ENCODE measurements around the gene PRMT1. TPM values are rescaled to one million over a fixed set of nuclear protein-coding genes. Genes with fewer than 3 reads are reported as not detected.
A peak's percentile ranks its signal among the peaks of the same experiment; 100 is the strongest.

PRMT1 gene
- total and polyA plus RNA-seq, 2 donors = 121 to 215 TPM

DNA sequence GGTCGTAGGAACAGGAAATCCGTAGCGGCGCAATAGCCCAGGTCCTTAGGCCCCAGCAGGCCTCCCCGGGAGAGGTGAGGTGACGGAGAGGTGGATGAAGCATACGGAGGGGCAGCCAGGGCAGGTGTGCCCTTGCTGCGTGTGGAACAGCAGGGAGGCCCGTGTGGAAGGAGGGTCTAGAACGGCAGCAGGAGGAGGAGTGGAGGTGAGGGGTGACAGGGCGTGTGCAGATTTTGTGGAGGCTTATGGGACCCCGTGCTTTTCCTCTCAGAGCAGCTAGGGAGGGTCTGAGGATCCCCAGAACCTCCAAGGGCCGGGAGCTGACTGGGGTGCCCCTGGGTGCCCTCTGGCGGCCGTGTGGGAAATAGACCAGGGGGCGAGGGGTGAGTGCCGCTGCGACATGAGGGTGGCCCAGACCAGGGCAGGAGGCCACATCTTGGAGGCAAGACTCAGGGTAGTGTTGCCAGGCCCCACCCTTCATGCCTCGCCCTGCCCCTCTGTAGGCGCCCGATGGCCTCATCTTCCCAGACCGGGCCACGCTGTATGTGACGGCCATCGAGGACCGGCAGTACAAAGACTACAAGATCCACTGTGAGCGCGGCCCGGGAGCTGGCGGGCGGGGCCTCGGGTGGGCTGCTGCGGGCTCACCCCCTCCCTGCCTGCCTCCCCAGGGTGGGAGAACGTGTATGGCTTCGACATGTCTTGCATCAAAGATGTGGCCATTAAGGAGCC, 7.3 kb downstream of the PRMT1 start:
- H3K27ac ChIP-seq (ENCODE audit: low read depth) = no peak overlapping the region
- peaks cover 3% of the 10 kb centered on the region for H3K36me3 ChIP-seq (ENCODE audit: insufficient read depth)
- WGBS = 81% methylated on average over 35 of the region's 35 CpGs
- H3K4me3 ChIP-seq (ENCODE audit: low read depth, low read length) = no peak overlapping the region
- no peaks in the 10 kb centered on the region for H3K4me1 ChIP-seq (ENCODE audit: insufficient read depth)
- no peak for DNase-seq (ENCODE audit: extremely low spot score)

- Histone ChIP-seq H3K4me1 (ENCODE audit: insufficient read depth) (no peaks in the 10 kb centered on the region), H3K4me3 (ENCODE audit: low read depth, low read length) (no peak overlapping the region), H3K36me3 (ENCODE audit: insufficient read depth) (peaks cover 3% of the 10 kb centered on the region), H3K27ac (ENCODE audit: low read depth) (no peak overlapping the region)
- DNase-seq (ENCODE audit: extremely low spot score) = no peak
- 81% methylated on average over 13 of the region's 13 CpGs for WGBS
Measured at GRCh38 chr19:49684983-49685553, 8.0 kb downstream of the PRMT1 start.

DNA sequence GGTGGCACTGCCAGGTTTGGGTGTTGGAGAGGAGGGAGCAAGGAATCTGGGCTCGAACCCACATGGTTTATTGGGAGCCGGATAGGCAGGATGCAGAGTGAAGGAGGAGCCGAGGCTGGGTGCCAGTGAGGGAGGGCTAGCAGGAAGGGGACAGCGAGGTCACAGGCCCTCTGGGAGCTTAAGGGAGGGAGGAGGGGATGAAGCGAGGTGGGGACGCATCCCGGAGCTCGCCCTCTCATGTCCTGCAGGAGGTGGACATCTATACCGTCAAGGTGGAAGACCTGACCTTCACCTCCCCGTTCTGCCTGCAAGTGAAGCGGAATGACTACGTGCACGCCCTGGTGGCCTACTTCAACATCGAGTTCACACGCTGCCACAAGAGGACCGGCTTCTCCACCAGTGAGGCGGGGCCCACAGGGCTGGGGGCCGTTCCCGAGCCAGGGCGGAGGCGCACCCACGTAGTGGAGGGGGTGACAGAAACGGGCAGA, 8.8 kb downstream of the PRMT1 start:
- H3K4me3 ChIP-seq (ENCODE audit: low read depth, low read length) = no peak overlapping the region

DNA sequence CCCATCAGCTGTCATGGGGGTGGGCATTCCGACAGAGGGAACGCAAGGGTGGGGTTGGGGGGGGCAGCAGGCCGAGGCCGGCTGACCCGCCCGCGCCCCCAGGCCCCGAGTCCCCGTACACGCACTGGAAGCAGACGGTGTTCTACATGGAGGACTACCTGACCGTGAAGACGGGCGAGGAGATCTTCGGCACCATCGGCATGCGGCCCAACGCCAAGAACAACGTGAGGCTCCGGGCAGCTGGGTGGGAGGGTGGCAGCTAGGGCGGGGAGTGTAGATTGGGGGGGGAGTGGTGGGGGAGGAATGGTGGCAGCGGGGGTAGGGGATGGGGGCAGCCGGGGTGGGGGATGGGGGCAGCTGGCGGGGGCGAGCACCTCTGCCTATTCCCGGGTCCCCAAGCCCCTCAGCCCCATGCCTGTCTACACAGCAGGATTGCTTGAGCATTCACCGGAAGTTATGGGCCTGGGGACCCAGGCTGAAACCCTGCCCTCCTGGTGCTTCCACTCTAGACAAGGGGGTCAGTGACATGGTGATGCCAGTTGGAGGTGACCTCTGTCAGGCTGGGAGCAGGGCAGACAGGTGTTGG, 9.5 kb downstream of the PRMT1 start:
- WGBS = 87% methylated on average over 27 of the region's 27 CpGs
- no peaks in the 10 kb centered on the region for H3K4me1 ChIP-seq (ENCODE audit: insufficient read depth)
- no peak overlapping the region for H3K27ac ChIP-seq (ENCODE audit: low read depth)
- no peak for DNase-seq (ENCODE audit: extremely low spot score)
- peaks cover 3% of the 10 kb centered on the region for H3K36me3 ChIP-seq (ENCODE audit: insufficient read depth)
- H3K4me3 ChIP-seq (ENCODE audit: low read depth, low read length) = no peak overlapping the region

More for the DNA sequence above, 8.8 kb downstream of the PRMT1 start:
- no peaks in the 10 kb centered on the region for H3K4me1 ChIP-seq (ENCODE audit: insufficient read depth)
- H3K36me3 ChIP-seq (ENCODE audit: insufficient read depth) = peaks cover 3% of the 10 kb centered on the region
- no peak for DNase-seq (ENCODE audit: extremely low spot score)
- no peak overlapping the region for H3K27ac ChIP-seq (ENCODE audit: low read depth)
- WGBS = 69% methylated on average over 23 of the region's 23 CpGs

- no peaks in the 10 kb centered on the region for H3K4me1 ChIP-seq (ENCODE audit: insufficient read depth)
- DNase-seq (ENCODE audit: extremely low spot score) = no peak
- H3K4me3 ChIP-seq (ENCODE audit: low read depth, low read length) = no peak overlapping the region
- H3K36me3 ChIP-seq (ENCODE audit: insufficient read depth) = peaks cover 3% of the 10 kb centered on the region
- no peak overlapping the region for H3K27ac ChIP-seq (ENCODE audit: low read depth)
- 67% methylated on average over 12 of the region's 12 CpGs for WGBS
Measured at GRCh38 chr19:49687150-49687549, 10.1 kb downstream of the PRMT1 start.

DNA sequence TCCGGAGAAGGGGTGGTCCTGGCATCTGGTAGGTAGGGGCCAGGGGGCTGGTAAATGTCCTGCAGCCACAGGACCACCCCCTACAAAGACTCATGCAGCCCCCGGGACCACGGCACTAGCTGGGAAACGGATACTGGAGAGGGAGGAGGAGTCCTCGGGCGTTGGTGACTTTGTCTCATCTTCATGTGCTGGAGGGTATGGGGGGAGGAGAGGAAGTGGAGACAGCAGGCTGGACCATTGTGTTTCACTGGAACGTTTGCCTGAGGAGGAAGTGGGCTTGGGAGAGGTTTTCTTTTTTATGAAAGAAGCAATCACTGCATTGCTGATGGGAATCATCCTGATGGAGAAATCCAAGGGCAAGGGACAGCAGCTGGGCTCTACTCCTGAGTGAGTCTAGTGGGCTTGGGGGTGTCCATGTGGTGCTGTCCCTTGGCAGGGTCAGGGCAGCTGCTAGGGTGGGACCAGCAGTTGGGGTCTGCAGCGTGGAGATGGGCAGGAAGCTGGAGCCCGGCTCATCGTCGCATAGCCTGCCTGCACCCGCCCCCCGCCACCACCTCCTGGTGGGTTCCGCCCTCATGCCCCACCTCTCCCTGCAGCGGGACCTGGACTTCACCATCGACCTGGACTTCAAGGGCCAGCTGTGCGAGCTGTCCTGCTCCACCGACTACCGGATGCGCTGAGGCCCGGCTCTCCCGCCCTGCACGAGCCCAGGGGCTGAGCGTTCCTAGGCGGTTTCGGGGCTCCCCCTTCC, 10.7 kb downstream of the PRMT1 start:
- no peak overlapping the region for H3K27ac ChIP-seq (ENCODE audit: low read depth)
- peaks cover 3% of the 10 kb centered on the region for H3K36me3 ChIP-seq (ENCODE audit: insufficient read depth)
- 71% methylated on average over 26 of the region's 26 CpGs for WGBS
- no peak for DNase-seq (ENCODE audit: extremely low spot score)
- H3K4me1 ChIP-seq (ENCODE audit: insufficient read depth) = no peaks in the 10 kb centered on the region
- no peak overlapping the region for H3K4me3 ChIP-seq (ENCODE audit: low read depth, low read length)

DNA sequence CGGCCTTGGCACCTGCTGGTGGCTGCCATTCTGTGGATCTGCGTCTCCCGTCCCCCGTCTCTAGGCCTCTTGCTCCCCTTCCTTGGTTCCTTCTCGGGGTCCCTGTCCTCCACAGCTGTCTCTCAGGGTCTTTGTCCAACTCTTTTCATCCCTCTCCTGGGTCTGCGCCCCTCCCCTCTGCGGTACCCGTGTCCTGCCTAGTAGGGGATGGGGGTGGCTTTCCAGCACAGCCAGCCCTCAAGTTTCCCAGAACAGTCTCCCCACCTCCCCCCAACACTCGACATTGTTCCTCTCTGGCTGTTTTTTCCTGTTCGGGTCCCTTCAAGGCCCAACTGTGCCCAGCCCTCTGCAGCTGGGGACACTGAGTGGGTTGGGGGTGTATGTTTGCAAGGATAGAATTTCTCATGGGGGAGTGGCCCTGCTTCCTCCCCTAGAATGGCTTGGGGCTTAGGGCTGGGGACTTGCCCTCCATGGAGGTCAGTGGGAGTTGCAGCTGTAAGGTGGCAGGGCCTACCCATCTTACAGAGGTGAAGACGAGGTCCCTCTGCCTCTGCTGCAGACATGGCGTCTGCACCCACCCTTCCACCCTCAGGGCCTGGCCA, 11.6 kb downstream of the PRMT1 start:
- no peak overlapping the region for H3K27ac ChIP-seq (ENCODE audit: low read depth)
- H3K4me3 ChIP-seq (ENCODE audit: low read depth, low read length) = no peak overlapping the region
- peaks cover 3% of the 10 kb centered on the region for H3K36me3 ChIP-seq (ENCODE audit: insufficient read depth)
- no peaks in the 10 kb centered on the region for H3K4me1 ChIP-seq (ENCODE audit: insufficient read depth)
- 72% methylated on average over 12 of the region's 12 CpGs for WGBS
- no peak for DNase-seq (ENCODE audit: extremely low spot score)

DNA sequence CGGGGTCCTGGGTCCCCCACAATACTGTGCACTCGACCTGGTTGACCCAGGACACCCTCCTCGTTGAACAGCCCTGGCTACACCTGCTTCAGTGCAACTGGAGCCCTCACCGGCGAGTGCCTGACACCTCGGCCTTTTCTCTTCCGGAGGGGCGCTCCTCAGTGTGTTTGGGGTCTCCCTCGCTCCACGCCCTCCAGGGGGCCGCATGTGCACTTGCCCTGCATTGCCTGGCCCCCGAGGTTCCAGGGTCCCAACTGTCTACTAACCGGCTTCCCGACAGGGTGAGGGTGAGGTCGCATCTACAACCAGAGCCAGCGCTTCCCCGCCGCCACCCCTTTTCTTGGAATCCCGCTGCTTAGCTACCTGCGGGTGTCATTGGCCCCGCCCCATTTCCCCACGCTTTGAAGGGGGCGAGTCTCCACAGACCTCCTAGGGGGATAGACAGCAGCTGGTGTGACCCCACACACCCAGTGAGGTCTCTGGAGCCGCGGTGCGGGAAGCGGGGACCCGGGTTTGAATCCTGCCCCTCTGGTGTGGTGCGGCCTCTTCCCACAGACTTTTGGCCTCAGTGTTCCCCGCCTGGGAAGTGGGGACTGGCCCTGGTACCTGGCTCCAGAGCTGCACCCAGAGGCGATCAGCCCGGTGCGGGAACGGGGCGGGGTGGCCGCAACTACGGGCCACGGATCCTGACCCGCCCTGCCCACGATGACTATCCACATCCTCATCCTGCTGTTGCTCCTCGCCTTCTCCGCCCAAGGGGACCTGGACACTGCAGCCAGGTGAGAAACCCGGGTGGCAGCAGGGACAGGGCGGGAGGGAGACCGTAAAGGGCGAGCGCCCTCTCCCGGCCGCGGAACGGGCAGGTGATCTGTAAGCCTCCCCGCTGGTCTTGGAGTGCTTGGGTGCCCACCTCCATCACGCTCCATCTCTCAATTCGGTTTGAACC, 12.3 kb downstream of the PRMT1 start, which contains the start of gene ADM5:
Gene ADM5 (plus strand): TSS at position 462 of the 946 bp plus-strand sequence. CDS start 244 bp downstream, at position 706.
- WGBS = 28% methylated on average over 54 of the region's 54 CpGs
- peak within 1 kb of the TSS; percentile 30 for H3K4me3 ChIP-seq (ENCODE audit: low read depth, low read length)
- peak within 1 kb of the TSS; percentile 26 for H3K27ac ChIP-seq (ENCODE audit: low read depth)
- H3K4me1 ChIP-seq (ENCODE audit: insufficient read depth) = no peaks in the 10 kb centered on the region
- peaks cover 3% of the 10 kb centered on the region for H3K36me3 ChIP-seq (ENCODE audit: insufficient read depth)
- no peak for DNase-seq (ENCODE audit: extremely low spot score)

GRCh38 chr19:49690079-49690655, 13.1 kb downstream of the PRMT1 start:
- 6% methylated on average over 39 of the region's 39 CpGs for WGBS
- DNase-seq (ENCODE audit: extremely low spot score) = no peak
- Histone ChIP-seq H3K4me1 (ENCODE audit: insufficient read depth) (no peaks in the 10 kb centered on the region), H3K4me3 (ENCODE audit: low read depth, low read length) (peak overlapping the region; percentile 30), H3K36me3 (ENCODE audit: insufficient read depth) (no peaks in the 10 kb centered on the region), H3K27ac (ENCODE audit: low read depth) (peak overlapping the region; percentile 26)

DNA sequence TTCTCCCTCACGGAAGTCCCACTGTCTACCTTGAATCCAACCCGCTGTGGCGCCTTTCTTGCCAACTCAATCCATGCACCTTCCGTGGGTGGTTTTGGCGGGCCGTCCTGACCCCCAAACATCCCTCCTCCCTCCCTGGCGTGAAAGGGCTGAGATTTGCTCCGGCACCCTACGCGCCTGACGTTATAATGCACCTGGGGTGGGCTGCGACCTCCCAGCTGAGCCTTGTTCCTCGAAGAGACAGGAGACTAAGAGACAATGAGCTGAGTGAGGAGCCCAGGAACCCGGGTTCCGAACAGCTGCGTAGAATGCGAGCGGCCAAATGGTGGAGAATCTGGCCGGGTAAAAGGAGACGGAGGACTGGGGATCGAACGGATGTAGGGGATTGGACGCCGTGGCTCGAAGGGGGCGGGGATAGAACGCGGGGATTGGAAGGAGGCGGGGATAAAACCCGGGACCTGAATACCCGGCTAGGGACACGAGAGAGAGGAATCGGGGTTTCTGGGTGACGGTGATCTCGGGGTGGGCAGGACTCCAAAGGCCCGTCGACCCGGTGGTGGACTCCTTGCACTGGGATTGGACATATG, 13.7 kb downstream of the PRMT1 start, which contains the start of gene CPT1C:
Gene CPT1C (plus strand): TSS at position 461 of the 587 bp plus-strand sequence. CDS start 1,137 bp downstream, outside the sequence.
- Histone ChIP-seq H3K4me3 (ENCODE audit: low read depth, low read length) (peak within 1 kb of the TSS; percentile 30), H3K4me1 (ENCODE audit: insufficient read depth) (no peaks in the 10 kb centered on the region), H3K27ac (ENCODE audit: low read depth) (peak within 1 kb of the TSS; percentile 26), H3K36me3 (ENCODE audit: insufficient read depth) (no peaks in the 10 kb centered on the region)
- WGBS = 1% methylated on average over 38 of the region's 38 CpGs
- DNase-seq (ENCODE audit: extremely low spot score) = peak; percentile 73

DNA sequence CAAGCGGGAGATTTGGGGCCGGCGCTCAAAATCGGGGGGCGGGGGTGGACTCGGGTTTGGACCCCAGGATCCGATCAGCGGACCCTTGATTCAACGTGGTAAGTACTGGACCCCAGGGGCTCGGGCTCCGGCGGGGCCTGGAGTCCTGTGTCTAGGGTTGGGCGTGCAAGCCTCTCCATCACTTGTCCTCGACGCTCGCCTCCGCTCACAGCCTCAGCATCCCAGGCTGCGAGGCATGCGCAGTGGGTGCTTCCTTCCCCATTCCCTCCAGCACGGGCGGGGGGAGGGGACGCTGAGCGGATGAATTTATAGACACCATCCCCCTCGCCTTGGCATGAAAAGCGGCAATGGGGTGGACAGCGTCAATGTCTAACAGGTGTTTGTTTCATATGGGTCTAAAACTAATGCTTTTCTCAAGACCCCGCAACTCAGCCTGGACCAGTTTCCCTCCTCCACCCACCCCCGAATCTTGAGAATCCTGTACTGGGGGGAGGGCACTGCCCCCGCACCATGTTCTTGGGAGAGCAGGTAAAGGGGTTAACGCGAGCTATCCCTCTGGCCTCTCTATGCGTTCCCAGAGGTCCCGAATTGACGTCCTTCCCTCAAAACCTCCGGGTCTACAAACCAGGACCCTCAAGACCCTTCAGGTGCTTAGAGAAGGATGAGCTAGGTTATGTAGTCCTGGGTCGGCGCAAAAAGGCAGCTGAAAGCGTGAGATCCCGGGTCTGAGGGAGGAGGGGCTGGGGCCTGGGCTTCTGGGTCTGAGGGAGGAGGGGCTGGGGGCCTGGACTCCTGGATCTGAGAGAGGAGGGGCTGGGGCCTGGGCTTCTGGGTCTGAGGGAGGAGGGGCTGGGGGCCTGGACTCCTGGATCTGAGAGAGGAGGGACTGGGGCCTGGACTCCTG, 14.4 kb downstream of the PRMT1 start:
- 7% methylated on average over 39 of the region's 39 CpGs for WGBS
- H3K27ac ChIP-seq (ENCODE audit: low read depth) = no peak overlapping the region
- H3K4me3 ChIP-seq (ENCODE audit: low read depth, low read length) = peak overlapping the region; percentile 14
- H3K4me1 ChIP-seq (ENCODE audit: insufficient read depth) = no peaks in the 10 kb centered on the region
- DNase-seq (ENCODE audit: extremely low spot score) = peak; percentile 66
- no peaks in the 10 kb centered on the region for H3K36me3 ChIP-seq (ENCODE audit: insufficient read depth)

All from urinary bladder (tissue), 4 donors.